ENCODE results near the gene IGFALS. TPM values are rescaled to one million over a fixed set of nuclear protein-coding genes. Genes with fewer than 3 reads are reported as not detected.

The IGFALS gene
- total RNA-seq, 2 donors from 2014 or later, result not detected

- ATAC-seq, result peak in 1 of 2 donors; percentile 26
- no peak overlapping the region for H3K27ac Mint-ChIP-seq
- no peak for DNase-seq (ENCODE audit: low spot score in 2 of 2)
These were observed 44.1 kb downstream of the IGFALS start for GRCh38 chr16:1749152-1750117.

GRCh38 chr16:1747934-1748333, 45.6 kb downstream of the IGFALS start:
- Mint-ChIP-seq H3K36me3 (no peaks in the 10 kb centered on the region), H3K27ac (no peak overlapping the region), H3K9me3 (no peaks in the 10 kb centered on the region)
- no peak for DNase-seq (ENCODE audit: low spot score in 2 of 2)
- no peak for ATAC-seq

More at GRCh38 chr16:1749152-1750117, 44.1 kb downstream of the IGFALS start:
- Mint-ChIP-seq H3K9me3 (no peaks in the 10 kb centered on the region), H3K36me3 (no peaks in the 10 kb centered on the region)

- no peak for DNase-seq (ENCODE audit: low spot score in 2 of 2)
- Mint-ChIP-seq H3K9me3 (no peaks in the 10 kb centered on the region), H3K27ac (no peak overlapping the region), H3K36me3 (no peaks in the 10 kb centered on the region)
- ATAC-seq, result no peak
These were observed 46.8 kb downstream of the IGFALS start for GRCh38 chr16:1746693-1747195.

- Mint-ChIP-seq H3K9me3 (no peaks in the 10 kb centered on the region), H3K27ac (peak overlapping the region in 1 of 2 donors; percentile 44), H3K36me3 (no peaks in the 10 kb centered on the region)
- no peak for ATAC-seq
- DNase-seq (ENCODE audit: low spot score in 2 of 2), result no peak
These were observed 47.4 kb downstream of the IGFALS start for GRCh38 chr16:1745900-1746692.

- Mint-ChIP-seq H3K36me3 (no peaks in the 10 kb centered on the region), H3K27ac (peak overlapping the region in 1 of 2 donors; percentile 44), H3K9me3 (no peaks in the 10 kb centered on the region)
- ATAC-seq (no peak), DNase-seq (ENCODE audit: low spot score in 2 of 2) (no peak)
These were observed 48.2 kb downstream of the IGFALS start for GRCh38 chr16:1745181-1745899.

GRCh38 chr16:1744338-1744840, 49.1 kb downstream of the IGFALS start:
- Mint-ChIP-seq H3K9me3 (no peaks in the 10 kb centered on the region), H3K36me3 (no peaks in the 10 kb centered on the region), H3K27ac (peak overlapping the region in 1 of 2 donors; percentile 58)
- no peak for ATAC-seq
- DNase-seq (ENCODE audit: low spot score in 2 of 2), result no peak

- ATAC-seq, result no peak
- DNase-seq (ENCODE audit: low spot score in 2 of 2), result no peak
- H3K9me3 Mint-ChIP-seq, result no peaks in the 10 kb centered on the region
- H3K27ac Mint-ChIP-seq, result no peak overlapping the region
- H3K36me3 Mint-ChIP-seq, result no peaks in the 10 kb centered on the region
These were observed 49.8 kb downstream of the IGFALS start for GRCh38 chr16:1743376-1744337.

GRCh38 chr16:1741553-1742165, 51.8 kb downstream of the IGFALS start:
- no peaks in the 10 kb centered on the region for H3K9me3 Mint-ChIP-seq
- DNase-seq (ENCODE audit: low spot score in 2 of 2) (no peak), ATAC-seq (peak in 1 of 2 donors; percentile 16)
- H3K27ac Mint-ChIP-seq, result no peak overlapping the region
- no peaks in the 10 kb centered on the region for H3K36me3 Mint-ChIP-seq

GRCh38 chr16:1740781-1741490, 52.6 kb downstream of the IGFALS start:
- no peaks in the 10 kb centered on the region for H3K9me3 Mint-ChIP-seq
- peak overlapping the region in 1 of 2 donors; percentile 65 for H3K27ac Mint-ChIP-seq
- ATAC-seq (no peak), DNase-seq (ENCODE audit: low spot score in 2 of 2) (no peak)
- H3K36me3 Mint-ChIP-seq, result no peaks in the 10 kb centered on the region

Other genes starting within 250 kb of the IGFALS start
- gene IFT140, start 181.6 kb downstream of the IGFALS start, total RNA-seq, result 10 to 100 TPM; 16.0 to 17.1 TPM
- gene CRAMP1, start 181.3 kb downstream of the IGFALS start, total RNA-seq, result 10 to 100 TPM; 16.5 to 19.5 TPM
- gene JPT2, start 115.4 kb downstream of the IGFALS start, total RNA-seq, result 10 to 100 TPM; 66.5 to 74.8 TPM
- gene MAPK8IP3, start 87.5 kb downstream of the IGFALS start, total RNA-seq, result 10 to 100 TPM; 76.1 to 83.6 TPM
- gene NME3, start 22.2 kb downstream of the IGFALS start, total RNA-seq, result 10 to 100 TPM; 30.9 to 55.6 TPM
- gene EME2, start 20.9 kb downstream of the IGFALS start, total RNA-seq, result 10 to 100 TPM; 21.9 to 24.0 TPM
- gene MRPS34, start 20.6 kb downstream of the IGFALS start, total RNA-seq, result 100 to 1,000 TPM; 106 to 180 TPM
- gene SPSB3, start 11.1 kb downstream of the IGFALS start, total RNA-seq, result 10 to 100 TPM; 19.1 to 29.2 TPM
- 10 to 100 TPM; 41.0 to 48.3 TPM for gene NUBP2, start 10.7 kb downstream of the IGFALS start, total RNA-seq
- gene HAGH, start 33.1 kb upstream of the IGFALS start, total RNA-seq, result 10 to 100 TPM; 31.7 to 65.6 TPM
- gene FAHD1, start 33.5 kb upstream of the IGFALS start, total RNA-seq, result 10 to 100 TPM; 11.9 to 13.0 TPM
- gene MEIOB, start 78.5 kb upstream of the IGFALS start, total RNA-seq, result under 1 TPM; 0.43 to 0.45 TPM
- not detected for gene HS3ST6, start 124.7 kb upstream of the IGFALS start, total RNA-seq
- 10 to 100 TPM; 17.3 to 41.7 TPM for gene MSRB1, start 149.5 kb upstream of the IGFALS start, total RNA-seq
- gene RPL3L, start 161.0 kb upstream of the IGFALS start, total RNA-seq, result not detected
- gene NDUFB10, start 165.8 kb upstream of the IGFALS start, total RNA-seq, result 10 to 100 TPM; 63.4 to 98.8 TPM
- gene RPS2, start 171.1 kb upstream of the IGFALS start, total RNA-seq, result 1,000 to 10,000 TPM; 5,211 to 5,668 TPM
- gene RNF151, start 173.2 kb upstream of the IGFALS start, total RNA-seq, result under 1 TPM in 1 of 2 donors, not detected in 1; 0.41 TPM
- gene TBL3, start 178.3 kb upstream of the IGFALS start, total RNA-seq, result 10 to 100 TPM; 18.8 to 37.2 TPM
- gene NOXO1, start 187.8 kb upstream of the IGFALS start, total RNA-seq, result not detected
- gene GFER, start 190.5 kb upstream of the IGFALS start, total RNA-seq, result 10 to 100 TPM; 19.1 to 25.0 TPM
- gene SYNGR3, start 196.3 kb upstream of the IGFALS start, total RNA-seq, result 1 to 10 TPM; 2.0 to 9.0 TPM
- gene ZNF598, start 216.1 kb upstream of the IGFALS start, total RNA-seq, result 10 to 100 TPM; 72.2 to 87.9 TPM
- gene NPW, start 226.1 kb upstream of the IGFALS start, total RNA-seq, result 1 to 10 TPM in 1 of 2 donors, under 1 TPM in 1; 0.61 to 4.6 TPM
- gene NHERF2, start 233.2 kb upstream of the IGFALS start, total RNA-seq, result 1 to 10 TPM in 1 of 2 donors, under 1 TPM in 1; 0.82 to 3.7 TPM

Measured in activated naive CD4-positive, alpha-beta T cell treated with anti-CD3 and anti-CD28 coated beads, Interleukin-2, amount 50 U/mL, for 72 hours (primary cell).